GM18520 (cell line): ENCODE data around the gene NAGPA.

ENCODE experiments used
- ATAC-seq: cut with Tn5 transposase; IDR thresholded peaks from one replicate; pipeline ENCODE4 v1.9.1; 2021; ENCODE audit not compliant: unreplicated experiment

NAGPA gene

GRCh38 chr16:4979736-4980660 lies 53.7 kb downstream of the NAGPA start:
- no peak for ATAC-seq

GRCh38 chr16:4979164-4979563 lies 54.6 kb downstream of the NAGPA start:
- ATAC-seq = no peak

GRCh38 chr16:4976611-4977145 lies 57.1 kb downstream of the NAGPA start:
- no peak for ATAC-seq

- peak; percentile 85 for ATAC-seq
Observed at GRCh38 chr16:4976079-4976478, 57.7 kb downstream of the NAGPA start.
